C4-2B (cell line): ENCODE results near the gene NALF2.

Source experiments
- ZFX ChIP-seq: fragments of 450-650 bp; IDR thresholded peaks from 2 replicates; pipeline ENCODE4 v1.6.1; 2017
- TF ChIP-seq, protein P1 (sequence below): fragments of 450-650 bp; conservative IDR thresholded peaks from 2 replicates; pipeline ENCODE4 v1.5.1; 2017; ENCODE audit warnings: mild to moderate bottlenecking

DNA sequence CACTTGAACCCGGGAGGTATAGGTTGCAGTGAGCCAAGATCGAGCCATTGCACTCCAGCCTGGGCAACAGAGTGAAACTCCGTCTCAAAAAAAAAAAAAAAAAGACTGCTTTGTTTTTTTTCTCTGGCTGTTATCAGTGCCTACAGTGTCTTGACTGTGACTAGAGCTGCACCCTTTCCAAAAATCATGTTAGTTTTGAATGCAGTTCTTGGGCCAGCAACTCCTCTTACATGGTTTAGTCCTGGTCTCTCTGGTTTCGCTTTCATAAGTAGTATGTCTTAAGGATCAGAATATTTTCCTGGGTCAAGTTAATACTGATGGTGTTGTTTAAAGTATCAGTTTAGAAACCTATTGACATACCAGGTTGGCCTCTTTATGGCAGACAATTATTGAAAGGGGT lies 34.2 kb upstream of the NALF2 start:
- TF ChIP-seq, protein P1, sequence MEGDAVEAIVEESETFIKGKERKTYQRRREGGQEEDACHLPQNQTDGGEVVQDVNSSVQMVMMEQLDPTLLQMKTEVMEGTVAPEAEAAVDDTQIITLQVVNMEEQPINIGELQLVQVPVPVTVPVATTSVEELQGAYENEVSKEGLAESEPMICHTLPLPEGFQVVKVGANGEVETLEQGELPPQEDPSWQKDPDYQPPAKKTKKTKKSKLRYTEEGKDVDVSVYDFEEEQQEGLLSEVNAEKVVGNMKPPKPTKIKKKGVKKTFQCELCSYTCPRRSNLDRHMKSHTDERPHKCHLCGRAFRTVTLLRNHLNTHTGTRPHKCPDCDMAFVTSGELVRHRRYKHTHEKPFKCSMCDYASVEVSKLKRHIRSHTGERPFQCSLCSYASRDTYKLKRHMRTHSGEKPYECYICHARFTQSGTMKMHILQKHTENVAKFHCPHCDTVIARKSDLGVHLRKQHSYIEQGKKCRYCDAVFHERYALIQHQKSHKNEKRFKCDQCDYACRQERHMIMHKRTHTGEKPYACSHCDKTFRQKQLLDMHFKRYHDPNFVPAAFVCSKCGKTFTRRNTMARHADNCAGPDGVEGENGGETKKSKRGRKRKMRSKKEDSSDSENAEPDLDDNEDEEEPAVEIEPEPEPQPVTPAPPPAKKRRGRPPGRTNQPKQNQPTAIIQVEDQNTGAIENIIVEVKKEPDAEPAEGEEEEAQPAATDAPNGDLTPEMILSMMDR = no peak
- TF ChIP-seq ZFX = no peak
